Uterus (tissue), 2 donors: ENCODE data around the gene TMEM207.

ENCODE experiments used
- POLR2A ChIP-seq, 2 donors: fragments of 450-650 bp; IDR thresholded peaks; one replicate each; pipeline ENCODE4 v1.6.1; 2016; ENCODE audit warnings: antibody characterized with exemption in 2 of 2, mild to moderate bottlenecking in 1 of 2, moderate library complexity in 1 of 2
- TF ChIP-seq, protein P1 (sequence below), 4 experiments: fragments of 200-600 bp in 2 of 4; fragments of 450-650 bp in 2 of 4; sonication (generic) in 2 of 4; IDR thresholded peaks; one replicate each; pipeline ENCODE4 v1.5.1; 2016 to 2019; ENCODE audit warnings: antibody characterized with exemption in 4 of 4, mild to moderate bottlenecking in 2 of 4, moderate library complexity in 1 of 4

DNA sequence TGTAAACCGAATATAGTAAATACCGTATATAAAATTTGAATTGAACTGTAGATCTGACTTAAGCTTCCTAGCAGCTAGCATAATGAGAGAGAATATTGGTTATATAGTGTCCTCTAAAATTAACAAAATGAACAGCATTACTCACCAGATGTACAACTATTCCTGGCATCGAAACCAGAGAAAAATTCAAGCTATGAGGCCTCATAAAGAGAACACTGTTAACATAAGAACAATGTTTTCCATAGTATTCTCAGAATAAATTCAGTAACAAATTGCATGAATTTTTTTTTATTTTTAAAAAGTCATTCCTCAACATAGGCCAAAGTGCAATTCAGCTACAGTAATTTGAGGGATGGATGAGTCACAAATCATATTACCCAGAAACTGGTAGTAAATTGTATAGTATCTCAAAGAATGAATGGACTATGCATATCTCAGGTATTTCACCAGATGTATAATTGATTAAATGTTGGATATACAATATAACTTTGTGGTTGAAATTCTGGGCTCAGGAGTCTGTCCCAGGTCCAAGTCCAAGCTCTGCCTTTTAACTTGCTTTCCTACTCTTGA lies 5.0 kb downstream of the TMEM207 start:
- TF ChIP-seq, protein P1, sequence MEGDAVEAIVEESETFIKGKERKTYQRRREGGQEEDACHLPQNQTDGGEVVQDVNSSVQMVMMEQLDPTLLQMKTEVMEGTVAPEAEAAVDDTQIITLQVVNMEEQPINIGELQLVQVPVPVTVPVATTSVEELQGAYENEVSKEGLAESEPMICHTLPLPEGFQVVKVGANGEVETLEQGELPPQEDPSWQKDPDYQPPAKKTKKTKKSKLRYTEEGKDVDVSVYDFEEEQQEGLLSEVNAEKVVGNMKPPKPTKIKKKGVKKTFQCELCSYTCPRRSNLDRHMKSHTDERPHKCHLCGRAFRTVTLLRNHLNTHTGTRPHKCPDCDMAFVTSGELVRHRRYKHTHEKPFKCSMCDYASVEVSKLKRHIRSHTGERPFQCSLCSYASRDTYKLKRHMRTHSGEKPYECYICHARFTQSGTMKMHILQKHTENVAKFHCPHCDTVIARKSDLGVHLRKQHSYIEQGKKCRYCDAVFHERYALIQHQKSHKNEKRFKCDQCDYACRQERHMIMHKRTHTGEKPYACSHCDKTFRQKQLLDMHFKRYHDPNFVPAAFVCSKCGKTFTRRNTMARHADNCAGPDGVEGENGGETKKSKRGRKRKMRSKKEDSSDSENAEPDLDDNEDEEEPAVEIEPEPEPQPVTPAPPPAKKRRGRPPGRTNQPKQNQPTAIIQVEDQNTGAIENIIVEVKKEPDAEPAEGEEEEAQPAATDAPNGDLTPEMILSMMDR (IDR thresholded peaks at IDR 0.05), result no peak
- TF ChIP-seq POLR2A (IDR thresholded peaks at IDR 0.05), result no peak
